Heart left ventricle (tissue), 16 donors: ENCODE results near the gene TMEM11. TPM values are rescaled to one million over a fixed set of nuclear protein-coding genes. Genes with fewer than 3 reads are reported as not detected.

ENCODE experiments used
- ATAC-seq, 4 donors: fragments of 200-7000 bp; cut with Tn5 transposase; one replicate each; pipeline ENCODE4 v1.9.1; 2020 to 2022; ENCODE audit warnings: moderate library complexity in 4 of 4, mild to moderate bottlenecking in 3 of 4, moderate number of reproducible peaks in 1 of 4
- DNase-seq, 5 donors: peaks; one replicate each; pipeline ENCODE4 v3.0.0-alpha.2; 2020
- H3K27ac ChIP-seq, 12 donors: fragments of 200-600 bp; sonication (generic) in 4 of 12; one replicate each; pipeline versions ENCODE4 v1.5.0 to v1.8.0; 2016 to 2022; ENCODE audit warnings: mild to moderate bottlenecking in 2 of 12
- H3K27me3 ChIP-seq, 9 donors: fragments of 200-600 bp; sonication (generic) in 2 of 9; one replicate each; pipeline versions ENCODE4 v1.5.1 to v1.8.0; 2016 to 2022; ENCODE audit warnings: mild to moderate bottlenecking in 3 of 9
- H3K36me3 ChIP-seq, 9 donors: fragments of 200-600 bp; sonication (generic) in 2 of 9; one replicate each; pipeline versions ENCODE4 v1.5.0 to v1.8.0; 2018 to 2022; ENCODE audit warnings: mild to moderate bottlenecking in 2 of 9
- H3K4me1 ChIP-seq, 12 donors: fragments of 200-600 bp; sonication (generic) in 4 of 12; one replicate each; pipeline versions ENCODE4 v1.5.0 to v1.8.0; 2016 to 2022; ENCODE audit warnings: mild to moderate bottlenecking in 3 of 12
- H3K4me3 ChIP-seq, 12 donors: fragments of 200-600 bp; sonication (generic) in 4 of 12; one replicate each; pipeline versions ENCODE4 v1.5.0 to v1.8.0; 2017 to 2022; ENCODE audit warnings: mild to moderate bottlenecking in 9 of 12, moderate library complexity in 4 of 12
- H3K9me3 ChIP-seq, 12 donors: fragments of 200-600 bp; sonication (generic) in 4 of 12; one replicate each; pipeline versions ENCODE4 v1.5.0 to v1.8.0; 2016 to 2022; ENCODE audit warnings: mild to moderate bottlenecking in 1 of 12
- CTCF ChIP-seq, 12 donors: fragments of 200-600 bp; sonication (generic) in 4 of 12; IDR thresholded peaks; one replicate each; pipeline versions ENCODE4 v1.5.0 to v1.8.0; 2018 to 2022; ENCODE audit warnings: antibody characterized with exemption in 12 of 12, mild to moderate bottlenecking in 5 of 12
- POLR2A ChIP-seq, 2 donors: fragments of 450-650 bp; IDR thresholded peaks; one replicate each; pipeline ENCODE4 v1.6.1; 2017; ENCODE audit warnings: antibody characterized with exemption in 2 of 2, mild to moderate bottlenecking in 2 of 2, moderate library complexity in 2 of 2
- WGBS, 4 donors: extraction: QIAGEN DNeasy Blood & Tissue Kit in 2 of 4; methylation state at CpG; one replicate each; pipeline versions ENCODE4 v1.1.5 to v1.1.7; 2013 to 2018; 5-methylcytosine and 5-hydroxymethylcytosine counted together
- intact Hi-C, 10 donors: fragments of 100-400 bp; cut with DNase I; formaldehyde crosslinking; loops; one replicate each; pipeline versions ENCODE4 v1.11.1 to v1.14.2; 2022
- polyA plus RNA-seq, 2 donors: library from polyadenylated mRNA; stranded (reverse); fragments of 200-250 nt; gene quantifications; one replicate each; pipeline ENCODE4 v1.2.3, GENCODE V29; 2013
- total RNA-seq, 9 donors: library from RNA; depleted of rRNA in 2 of 9; stranded (reverse); fragments of >200 nt in 2 of 9; fragmentation: NEBNext Ultra II Directional in 3 of 9; extraction: Animal tissue kit (Norgen Biotek cat#: 25700) in 3 of 9; gene quantifications; one replicate each; pipeline versions ENCODE4 v1.1.0 to v1.2.4, GENCODE V29; 2016 to 2023
- donor health status: ischemic (EF 13 %, LVEDD 7.1; RV severe dilation, severe dysfunction).
- donor health status: healthy with polysubstance abuse.
- donor health status: DM: no; HTN: yes; CAD: no.
- donor health status: DM: no; HTN: no; CAD: no.
- donor health status: ischemic (EF 25% LVEDD 6.9; RV normal size, moderate dysfunction).
- donor health status: ischemic (EF 25% LVEDD 5.7; RV mildly dilated, moderate dysfunction).
- donor health status: healthy.
- donor health status: DM: yes; HTN: yes; CAD: no.
- donor health status: ischemic (EF 35%, LVEDD 5.7; RV mildly dilated, moderate dysfunction).
- donor health status: nonischemic (EF 11% LVEDD 7.7; RV severe dilation, severe dysfunction).
- donor health status: DM: yes; HTN: yes; CAD: no.
- donor health status: PGD.
- donor health status: ischemic (EF 29% LVEDD 5.4; RV normal size, mild dysfunction).
- donor health status: nonischemic (EF 23%, LVEDD 6.1; RV moderate dilation, normal function).

The TMEM11 gene
- total and polyA plus RNA-seq, 11 donors = 23.2 to 59.7 (median 33.0) TPM

- ATAC-seq (peak in 1 of 4 donors; percentile 1), DNase-seq (no peak)
- intact Hi-C loops = loop anchor here in 4 of 10 donors (10.0 kb wide), 1 partner anchor 123 kb away; the partner anchor contains the start of gene DHRS7B (in 4 of the 4)
- Histone ChIP-seq H3K4me3 (no peak overlapping the region), H3K4me1 (peaks cover 0 to 85% (median 49%) of the 10 kb centered on the region in 12 donors), H3K36me3 (peaks cover 0 to 4% (median 0%) of the 10 kb centered on the region in 9 donors), H3K27me3 (no peaks in the 10 kb centered on the region), H3K27ac (peak overlapping the region in 6 of 12 donors; percentile 39 to 80 (median 60)), H3K9me3 (no peaks in the 10 kb centered on the region)
- whole genome bisulfite sequencing, 4 donors = 79 to 86% (median 84%) methylated on average over 12 of the region's 12 CpGs
- TF ChIP-seq CTCF (IDR thresholded peaks at IDR 0.05) = no peak
- TF ChIP-seq POLR2A (IDR thresholded peaks at IDR 0.05) = no peak
Measured at GRCh38 chr17:21247552-21248258, 33.7 kb upstream of the TMEM11 start.

- Histone ChIP-seq H3K27me3 (no peaks in the 10 kb centered on the region), H3K4me1 (peaks cover 0 to 85% (median 46%) of the 10 kb centered on the region in 12 donors), H3K36me3 (peaks cover 0 to 14% (median 0%) of the 10 kb centered on the region in 9 donors), H3K9me3 (no peaks in the 10 kb centered on the region), H3K27ac (peak overlapping the region in 2 of 12 donors; percentile 77 to 80), H3K4me3 (no peak overlapping the region)
- ATAC-seq (no peak), DNase-seq (no peak)
- TF ChIP-seq POLR2A (IDR thresholded peaks at IDR 0.05) = no peak
- no peak for TF ChIP-seq CTCF (IDR thresholded peaks at IDR 0.05)
- WGBS, 4 donors = 88 to 97% (median 95%) methylated on average over 4 of the region's 4 CpGs
- intact Hi-C loops = loop anchor here in 4 of 10 donors (10.0 kb wide), 1 partner anchor 122 kb away; the partner anchor contains the start of gene DHRS7B (in 4 of the 4)
Measured at GRCh38 chr17:21246698-21247097, 32.7 kb upstream of the TMEM11 start.

GRCh38 chr17:21245639-21246084 lies 31.7 kb upstream of the TMEM11 start:
- H3K4me1 ChIP-seq = peaks cover 0 to 76% (median 36%) of the 10 kb centered on the region in 12 donors
- no peaks in the 10 kb centered on the region for H3K9me3 ChIP-seq
- intact Hi-C loops = loop anchor here in 4 of 10 donors (10.0 kb wide), 1 partner anchor 121 kb away; the partner anchor contains the start of gene DHRS7B (in 4 of the 4)
- ATAC-seq (peak; percentile 21 to 61 (median 49)), DNase-seq (peak in 3 of 5 donors; percentile 35 to 71 (median 59))
- WGBS, 4 donors = 55 to 71% (median 67%) methylated on average over 9 of the region's 9 CpGs
- no peak overlapping the region for H3K4me3 ChIP-seq
- no peaks in the 10 kb centered on the region for H3K27me3 ChIP-seq
- H3K36me3 ChIP-seq = peaks cover 0 to 14% (median 0%) of the 10 kb centered on the region in 9 donors
- TF ChIP-seq POLR2A (IDR thresholded peaks at IDR 0.05) (no peak), CTCF (IDR thresholded peaks at IDR 0.05) (no peak)
- peak overlapping the region in 9 of 12 donors; percentile 15 to 80 (median 59) for H3K27ac ChIP-seq
